HepG2 (cell line): ENCODE measurements around the gene ARAP3. TPM values are rescaled to one million over a fixed set of nuclear protein-coding genes. Genes with fewer than 3 reads are reported as not detected.

Source experiments
- ATAC-seq: fragments of 200-7000 bp; cut with Tn5 transposase; 3 replicates; pipeline ENCODE4 v1.9.1; 2020; ENCODE audit warnings: mild to moderate bottlenecking, moderate library complexity
- BruUV-seq: library from RNA; stranded (reverse); fragments of 400-500 nt; replicated peaks from 2 replicates; lab custom pipeline; 2021; lab: Mats Ljungman, UMichigan
- CTCF ChIA-PET: fragments of 300-600 bp; formaldehyde crosslinking; extraction: SDS; loops from one replicate; lab custom pipeline; 2021; ENCODE audit warnings: low total read pairs, inconsistent platforms, low intra/inter-chr PET ratio; lab: Yijun Ruan, JAX
- POLR2A ChIA-PET: fragments of 350-600 bp; sonication (Branson Sonifier 250); formaldehyde crosslinking; loops from one replicate; lab custom pipeline; 2020; ENCODE audit warnings: antibody characterized with exemption, inconsistent platforms; lab: Yijun Ruan, JAX
- DNase-seq: peaks from one replicate; pipeline ENCODE4 v3.0.0-alpha.2; 2015; ENCODE audit warnings: low spot score
- FAIRE-seq: peaks from 3 replicates; lab custom pipeline; 2011; peaks lifted over from hg19 to GRCh38; lab: Jason Lieb, UNC
- H2AFZ ChIP-seq: one replicate; pipeline ENCODE4 v1.6.1; 2011; ENCODE audit warnings: low read length, inconsistent platforms
- H3K27ac ChIP-seq: fragments of 300-600 bp; 3 replicates; pipeline ENCODE4 v1.8.0; 2011; ENCODE audit warnings: mixed run types, mild to moderate bottlenecking, mixed read lengths, low read length, inconsistent platforms; ENCODE audit not compliant: insufficient read depth; ENCODE audit errors: extremely low read length
- H3K27me3 ChIP-seq, 2 experiments: fragments of 200-600 bp in 1 of 2; 2 replicates in 1 of 2; 3 replicates in 1 of 2; pipeline versions ENCODE4 v1.6.0 to v1.8.0; 2011; ENCODE audit warnings: low read length in 2 of 2, mild to moderate bottlenecking in 2 of 2, moderate library complexity in 2 of 2, inconsistent platforms in 1 of 2; ENCODE audit not compliant: insufficient read depth in 2 of 2, control insufficient read depth in 1 of 2
- H3K36me3 ChIP-seq, 2 experiments: fragments of 200-600 bp in 1 of 2; replicated peaks in 1 of 2; 2 replicates in 1 of 2; 3 replicates in 1 of 2; pipeline versions ENCODE4 v1.5.1 to v1.8.0; 2011; ENCODE audit warnings: low read length in 2 of 2, inconsistent platforms in 1 of 2; ENCODE audit not compliant: insufficient read depth in 2 of 2, control insufficient read depth in 1 of 2
- H3K4me1 ChIP-seq: 2 replicates; pipeline ENCODE4 v1.5.1; 2012; ENCODE audit warnings: low read length, inconsistent platforms; ENCODE audit not compliant: insufficient read depth
- H3K4me2 ChIP-seq: 2 replicates; pipeline ENCODE4 v1.6.0; 2011; ENCODE audit warnings: low read depth, low read length, inconsistent platforms
- H3K4me3 ChIP-seq, 3 experiments: fragments of 200-600 bp in 1 of 3; sonication (generic), shearing (Covaris generic) in 1 of 3; replicated peaks in 1 of 3; 2 replicates each; pipeline ENCODE4 v1.5.1; 2011 to 2016; ENCODE audit warnings: low read length in 3 of 3, inconsistent platforms in 2 of 3, low read depth in 2 of 3, mild to moderate bottlenecking in 2 of 3, control low read depth in 1 of 3, mixed read lengths in 1 of 3; ENCODE audit not compliant: insufficient read depth in 1 of 3
- H3K79me2 ChIP-seq: one replicate; pipeline ENCODE4 v1.6.1; 2011; ENCODE audit warnings: low read length, inconsistent platforms; ENCODE audit not compliant: insufficient read depth
- H3K9ac ChIP-seq: 2 replicates; pipeline ENCODE4 v1.6.0; 2011; ENCODE audit warnings: mild to moderate bottlenecking, low read depth, low read length, inconsistent platforms; ENCODE audit not compliant: insufficient read depth
- H3K9me3 ChIP-seq: 2 replicates; pipeline ENCODE4 v1.5.1; 2012; ENCODE audit warnings: mild to moderate bottlenecking, low read length
- H4K20me1 ChIP-seq: 2 replicates; pipeline ENCODE4 v1.6.0; 2011; ENCODE audit warnings: inconsistent platforms, mild to moderate bottlenecking, low read length, moderate library complexity; ENCODE audit not compliant: insufficient read depth
- CREBL2 ChIP-seq: sonication (generic); formaldehyde crosslinking; IDR thresholded peaks from 2 replicates; pipeline ENCODE4 v1.8.1; 2023; ENCODE audit warnings: missing genetic modification reagents, mild to moderate bottlenecking, borderline replicate concordance
- DPF2 ChIP-seq: sonication (generic); formaldehyde crosslinking; IDR thresholded peaks from 2 replicates; pipeline ENCODE4 v1.4.0; 2020; ENCODE audit warnings: mild to moderate bottlenecking, low read depth, missing genetic modification reagents, borderline replicate concordance
- EED ChIP-seq: sonication (generic); formaldehyde crosslinking; IDR thresholded peaks from 2 replicates; pipeline ENCODE4 v1.5.0; 2020; ENCODE audit warnings: mild to moderate bottlenecking, missing genetic modification reagents
- ELF3 ChIP-seq: IDR thresholded peaks from 2 replicates; pipeline ENCODE4 v1.6.1; 2016; ENCODE audit warnings: missing genetic modification reagents, missing compliant biosample characterization
- HHEX ChIP-seq: IDR thresholded peaks from 2 replicates; pipeline ENCODE4 v1.6.1; 2016; ENCODE audit warnings: control low read depth
- HOXA5 ChIP-seq: sonication (generic); formaldehyde crosslinking; IDR thresholded peaks from 2 replicates; pipeline ENCODE4 v1.4.0; 2020; ENCODE audit warnings: missing genetic modification reagents
- KLF9 ChIP-seq: IDR thresholded peaks from 2 replicates; pipeline ENCODE4 v1.6.1; 2016; ENCODE audit warnings: low read depth
- MEIS2 ChIP-seq: sonication (generic); formaldehyde crosslinking; IDR thresholded peaks from 2 replicates; pipeline ENCODE4 v1.9.0; 2021; ENCODE audit warnings: mild to moderate bottlenecking, missing genetic modification reagents
- PAF1 ChIP-seq: IDR thresholded peaks from 2 replicates; pipeline ENCODE4 v1.6.1; 2016; ENCODE audit warnings: missing genetic modification reagents, missing compliant biosample characterization
- POGK ChIP-seq: sonication (generic); formaldehyde crosslinking; conservative IDR thresholded peaks from 2 replicates; pipeline ENCODE4 v1.8.0; 2022; ENCODE audit warnings: mild to moderate bottlenecking, moderate library complexity, missing genetic modification reagents
- ZBTB42 ChIP-seq: sonication (generic); formaldehyde crosslinking; IDR thresholded peaks from 2 replicates; pipeline ENCODE4 v1.5.0; 2020; ENCODE audit warnings: mild to moderate bottlenecking, missing genetic modification reagents
- ZNF264 ChIP-seq: sonication (generic); formaldehyde crosslinking; IDR thresholded peaks from 2 replicates; pipeline ENCODE4 v1.4.0; 2020; ENCODE audit warnings: missing genetic modification reagents
- ZNF414 ChIP-seq: sonication (generic); formaldehyde crosslinking; IDR thresholded peaks from 2 replicates; pipeline ENCODE4 v1.5.0; 2020; ENCODE audit warnings: missing genetic modification reagents
- ZNF460 ChIP-seq: sonication (generic); formaldehyde crosslinking; IDR thresholded peaks from 2 replicates; pipeline ENCODE4 v1.5.1; 2020; ENCODE audit warnings: missing genetic modification reagents, mild to moderate bottlenecking, borderline replicate concordance
- ZNF569 ChIP-seq: sonication (generic); formaldehyde crosslinking; IDR thresholded peaks from 2 replicates; pipeline ENCODE4 v1.5.0; 2020; ENCODE audit warnings: mild to moderate bottlenecking, missing genetic modification reagents, moderate library complexity, borderline replicate concordance
- ZNF687 ChIP-seq: sonication (generic); formaldehyde crosslinking; IDR thresholded peaks from 2 replicates; pipeline ENCODE4 v1.5.1; 2020; ENCODE audit warnings: mild to moderate bottlenecking, missing genetic modification reagents, moderate library complexity
- ZNF703 ChIP-seq: sonication (generic); formaldehyde crosslinking; IDR thresholded peaks from 2 replicates; pipeline ENCODE4 v1.5.1; 2020; ENCODE audit warnings: missing genetic modification reagents, mild to moderate bottlenecking, moderate library complexity, borderline replicate concordance
- ZNF746 ChIP-seq: sonication (generic); formaldehyde crosslinking; IDR thresholded peaks from 2 replicates; pipeline ENCODE4 v1.8.0; 2022; ENCODE audit warnings: mild to moderate bottlenecking, missing genetic modification reagents
- WGBS: methylation state at CpG from one replicate; pipeline ENCODE4 v1.1.6; 2017; ENCODE audit warnings: low lambda C conversion rate; 5-methylcytosine and 5-hydroxymethylcytosine counted together
- in situ Hi-C: cut with HindIII; loops from 2 replicates; pipeline ENCODE4 v1.10.0; 2017; ENCODE audit warnings: low pct_unique_long_range_greater_than_20kb; ENCODE audit not compliant: extremely low pct_ligation_motif_present
- intact Hi-C: fragments of 100-400 bp; cut with micrococcal nuclease; formaldehyde crosslinking; loops from one replicate; pipeline ENCODE4 v1.10.0; 2022; ENCODE audit not compliant: unreplicated experiment
- polyA plus RNA-seq, 8 experiments: library from polyadenylated mRNA; depleted of rRNA in 3 of 8; stranded (reverse) in 7 of 8; unstranded in 1 of 8; fragments of >200 nt; fragmentation: Illumina TruSeq in 4 of 8; extraction: Trizol in 4 of 8; gene quantifications; 2 replicates each; pipeline versions ENCODE4 v1.2.1 to v1.2.3, GENCODE V29; 2011 to 2016; ENCODE audit warnings: low read depth in 4 of 8, missing spikeins in 1 of 8, mixed read lengths in 1 of 8; ENCODE audit not compliant: insufficient read depth in 1 of 8
- total RNA-seq, 5 experiments: library from RNA; depleted of rRNA; stranded (reverse); fragments of >200 nt; fragmentation: Illumina TruSeq; extraction: Trizol; gene quantifications; 2 replicates each; pipeline ENCODE4 v1.2.3, GENCODE V29; 2016; ENCODE audit warnings: low read depth in 1 of 5

The ARAP3 gene
- total and polyA plus RNA-seq, 2 of the 13 experiments (the other 11 are each of a cell fraction or from before 2014, with no cell fraction given) = 0.25 TPM; not detected in 1

- ATAC-seq (no peak), DNase-seq (no peak), FAIRE-seq (no peak)
- H3K27me3 ChIP-seq = no peaks in the 10 kb centered on the region
- no peak overlapping the region for H2AFZ ChIP-seq
- TF ChIP-seq DPF2 (CRISPR knock-in tag) (no peak), ZNF264 (CRISPR knock-in tag) (no peak), PAF1 (CRISPR knock-in tag) (no peak), HHEX (CRISPR knock-in tag) (no peak), ZNF746 (no peak), ZBTB42 (CRISPR knock-in tag) (no peak), ZNF687 (CRISPR knock-in tag) (no peak), CREBL2 (CRISPR knock-in tag) (no peak), ZNF460 (CRISPR knock-in tag) (no peak), MEIS2 (CRISPR knock-in tag) (no peak), HOXA5 (no peak), KLF9 (CRISPR knock-in tag) (no peak), ZNF703 (CRISPR knock-in tag) (no peak), EED (CRISPR knock-in tag) (no peak), ELF3 (CRISPR knock-in tag) (no peak), ZNF569 (CRISPR knock-in tag) (no peak), POGK (CRISPR knock-in tag) (no peak), ZNF414 (no peak)
- H3K4me3 ChIP-seq = no peak overlapping the region
- no peaks in the 10 kb centered on the region for H3K79me2 ChIP-seq
- intact Hi-C loops = no loop called here
- no peaks in the 10 kb centered on the region for H4K20me1 ChIP-seq
- ChIA-PET POLR2A (no interaction called here), CTCF (no interaction called here)
- H3K36me3 ChIP-seq = no peaks in the 10 kb centered on the region
- no peak overlapping the region for H3K27ac ChIP-seq
- BruUV-seq = no TSS peak
- H3K4me2 ChIP-seq = no peak overlapping the region
- no peak overlapping the region for H3K9ac ChIP-seq
- H3K9me3 ChIP-seq = no peaks in the 10 kb centered on the region
- in situ Hi-C loops = no loop called here
- 3% methylated on average over 3 of the region's 3 CpGs for WGBS
- H3K4me1 ChIP-seq = peaks cover 10% of the 10 kb centered on the region
Measured at GRCh38 chr5:141717043-141717442, 35.0 kb upstream of the ARAP3 start.
